ENCODE data around the gene ESPNL. TPM values are rescaled to one million over a fixed set of nuclear protein-coding genes. Genes with fewer than 3 reads are reported as not detected.

The ESPNL gene
- total RNA-seq, 1 experiment from 2014 or later, result 2.6 TPM

DNA sequence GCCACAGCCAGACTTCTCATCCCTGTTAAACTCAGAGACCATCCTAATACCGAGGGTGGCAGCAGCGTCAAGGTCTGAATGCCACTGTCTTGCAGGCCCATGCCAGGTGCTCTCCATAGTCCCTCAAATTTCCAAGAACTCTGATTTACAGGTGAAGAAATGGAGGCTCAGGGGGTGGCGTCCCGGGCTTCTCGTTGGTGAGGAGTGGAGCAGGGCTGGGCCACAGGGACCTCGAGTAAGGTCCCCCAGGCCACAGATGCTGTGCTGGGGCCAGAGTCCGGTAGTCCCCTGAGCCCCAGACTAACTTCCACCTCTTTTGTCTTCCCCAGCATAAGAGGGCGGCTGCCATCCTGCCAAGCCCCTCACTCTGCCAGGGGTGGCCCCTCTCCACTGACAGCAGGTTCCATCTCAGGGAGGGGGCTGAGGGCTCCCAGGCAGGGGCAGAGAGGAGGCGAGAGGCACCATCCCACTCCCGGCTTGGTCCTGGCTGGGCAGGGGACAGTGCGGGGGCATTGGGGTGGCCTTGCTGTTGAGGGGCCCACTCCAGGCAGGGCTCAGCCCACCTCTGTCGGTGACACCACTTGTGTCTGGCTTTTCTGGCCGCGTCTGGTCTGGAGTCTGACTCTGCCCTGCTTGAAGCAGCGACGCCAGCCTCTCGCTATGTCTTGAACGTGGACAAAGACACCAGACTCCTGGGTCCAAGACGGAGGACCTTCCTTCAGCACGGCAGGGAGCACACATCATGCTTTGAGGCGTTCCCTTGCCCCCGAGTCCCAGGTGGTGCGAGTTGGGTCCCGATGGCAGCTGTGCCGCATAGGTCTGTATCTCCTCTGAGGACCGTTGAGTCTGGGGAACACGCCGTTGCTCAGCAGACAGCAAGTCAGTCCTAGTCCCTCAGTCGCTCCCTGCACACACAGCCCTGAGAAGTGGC lies 22.4 kb downstream of the ESPNL start:
- H3K36me3 ChIP-seq, result no peaks in the 10 kb centered on the region
- peaks cover 16% of the 10 kb centered on the region for H3K4me1 ChIP-seq
- 0 out of 2 replicates have a peak, but pooled peaks cover 4% of the 10 kb centered on the region for H3K9me3 ChIP-seq (replicated peaks)
- H3K27me3 ChIP-seq, result no peaks in the 10 kb centered on the region
- H3K27ac ChIP-seq, result no peak overlapping the region
- no peak for DNase-seq
- H3K4me3 ChIP-seq, result no peak overlapping the region

DNA sequence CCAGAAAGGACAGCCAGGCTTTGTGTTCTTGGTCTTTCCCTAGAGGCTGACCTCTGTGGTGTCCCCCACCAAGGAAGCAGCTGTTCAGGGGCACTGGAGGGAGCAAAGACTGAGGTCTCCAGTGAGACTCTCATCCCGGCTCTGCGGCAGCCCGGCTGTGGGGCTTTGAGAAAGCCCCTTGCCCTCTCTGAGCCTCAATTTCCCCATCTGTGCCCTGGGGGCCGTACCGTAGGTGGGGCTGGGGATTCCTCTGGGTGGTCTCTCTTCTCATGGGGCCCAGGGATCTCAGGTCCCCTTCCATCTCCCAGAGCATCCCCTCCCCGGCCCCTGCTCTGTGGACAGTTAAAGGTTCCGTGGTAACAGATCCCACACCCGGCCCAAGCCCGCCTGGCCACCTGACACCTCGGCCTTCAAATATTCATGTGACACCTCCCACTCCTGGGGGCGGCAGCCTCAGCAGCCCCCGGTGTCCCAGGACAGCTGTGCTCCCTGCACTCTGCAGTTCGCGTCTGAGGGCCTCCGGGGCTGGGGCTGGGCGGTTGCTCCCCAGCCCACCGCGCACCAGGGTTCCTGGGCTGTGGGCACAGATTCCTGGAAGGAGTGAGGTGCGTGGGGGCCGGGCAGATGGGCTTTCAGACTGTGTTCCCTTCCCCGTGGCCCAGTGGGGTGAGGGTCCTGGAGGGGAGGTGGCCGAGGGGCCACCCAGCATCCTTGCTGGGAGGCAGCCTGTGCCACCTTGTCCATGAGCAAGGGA lies 23.3 kb downstream of the ESPNL start:
- H3K9me3 ChIP-seq (replicated peaks), result 0 out of 2 replicates have a peak, but pooled peaks cover 4% of the 10 kb centered on the region
- H3K4me3 ChIP-seq, result no peak overlapping the region
- no peak overlapping the region for H3K27ac ChIP-seq
- peaks cover 16% of the 10 kb centered on the region for H3K4me1 ChIP-seq
- no peaks in the 10 kb centered on the region for H3K27me3 ChIP-seq
- peak; percentile 64 to 76 for DNase-seq
- H3K36me3 ChIP-seq, result no peaks in the 10 kb centered on the region

DNA sequence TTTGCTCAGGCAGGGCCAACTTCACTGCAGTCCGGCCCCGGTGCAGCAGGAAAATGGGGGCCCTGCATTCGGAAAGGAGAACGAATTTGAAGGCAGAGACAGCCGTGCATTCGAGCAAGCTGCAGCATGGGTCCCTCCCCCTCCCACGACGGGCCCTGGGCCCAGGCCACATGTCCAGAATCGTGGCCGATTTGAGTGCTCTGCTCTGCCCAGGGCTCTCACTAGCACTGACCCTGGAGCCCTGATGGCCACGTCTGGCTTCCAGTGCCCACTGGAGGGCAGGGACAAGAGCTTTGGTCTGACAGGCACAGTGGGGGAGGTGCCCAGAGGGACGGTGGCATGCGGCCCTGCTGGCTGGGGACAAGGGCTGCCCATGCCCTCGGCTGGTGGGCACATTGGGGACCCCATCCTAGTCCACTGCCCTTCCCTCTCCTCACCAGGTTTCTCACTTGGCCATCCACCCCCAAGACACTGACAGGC lies 23.9 kb downstream of the ESPNL start:
- no peak overlapping the region for H3K4me3 ChIP-seq
- no peak for DNase-seq
- H3K36me3 ChIP-seq, result no peaks in the 10 kb centered on the region
- H3K27me3 ChIP-seq, result no peaks in the 10 kb centered on the region
- H3K27ac ChIP-seq, result no peak overlapping the region
- H3K4me1 ChIP-seq, result peaks cover 16% of the 10 kb centered on the region
- 0 out of 2 replicates have a peak, but pooled peaks cover 4% of the 10 kb centered on the region for H3K9me3 ChIP-seq (replicated peaks)

DNA sequence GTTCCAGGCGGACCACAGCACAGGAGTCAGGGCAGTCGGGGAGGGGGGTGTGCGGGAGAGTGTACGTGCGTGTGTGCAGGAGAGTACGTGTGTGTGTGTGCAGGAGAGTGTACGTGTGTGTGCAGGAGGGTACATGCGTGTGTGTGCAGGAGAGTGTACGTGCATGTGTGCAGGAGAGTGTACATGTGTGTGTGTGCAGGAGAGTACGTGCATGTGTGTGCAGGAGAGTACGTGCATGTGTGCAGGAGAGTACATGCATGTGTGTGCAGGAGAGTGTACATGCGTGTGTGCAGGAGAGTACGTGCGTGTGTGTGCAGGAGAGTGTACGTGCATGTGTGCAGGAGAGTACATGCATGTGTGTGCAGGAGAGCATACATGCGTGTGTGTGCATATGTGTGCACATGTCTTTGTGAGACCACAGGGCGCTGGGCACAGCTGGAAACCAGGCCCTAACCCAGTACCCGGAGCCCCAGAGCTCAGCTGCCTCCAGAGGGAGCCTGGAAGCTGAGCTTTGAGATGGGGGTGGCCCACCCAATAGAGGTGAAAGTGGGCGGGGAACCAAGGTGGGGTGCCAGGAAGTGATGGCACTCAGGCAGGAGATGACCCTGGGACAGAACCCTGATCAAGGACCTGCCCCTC lies 24.5 kb downstream of the ESPNL start:
- Histone ChIP-seq H3K36me3 (no peaks in the 10 kb centered on the region), H3K27me3 (no peaks in the 10 kb centered on the region), H3K9me3 (replicated peaks) (0 out of 2 replicates have a peak, but pooled peaks cover 4% of the 10 kb centered on the region), H3K27ac (no peak overlapping the region), H3K4me1 (peaks cover 16% of the 10 kb centered on the region), H3K4me3 (no peak overlapping the region)
- DNase-seq, result no peak

DNA sequence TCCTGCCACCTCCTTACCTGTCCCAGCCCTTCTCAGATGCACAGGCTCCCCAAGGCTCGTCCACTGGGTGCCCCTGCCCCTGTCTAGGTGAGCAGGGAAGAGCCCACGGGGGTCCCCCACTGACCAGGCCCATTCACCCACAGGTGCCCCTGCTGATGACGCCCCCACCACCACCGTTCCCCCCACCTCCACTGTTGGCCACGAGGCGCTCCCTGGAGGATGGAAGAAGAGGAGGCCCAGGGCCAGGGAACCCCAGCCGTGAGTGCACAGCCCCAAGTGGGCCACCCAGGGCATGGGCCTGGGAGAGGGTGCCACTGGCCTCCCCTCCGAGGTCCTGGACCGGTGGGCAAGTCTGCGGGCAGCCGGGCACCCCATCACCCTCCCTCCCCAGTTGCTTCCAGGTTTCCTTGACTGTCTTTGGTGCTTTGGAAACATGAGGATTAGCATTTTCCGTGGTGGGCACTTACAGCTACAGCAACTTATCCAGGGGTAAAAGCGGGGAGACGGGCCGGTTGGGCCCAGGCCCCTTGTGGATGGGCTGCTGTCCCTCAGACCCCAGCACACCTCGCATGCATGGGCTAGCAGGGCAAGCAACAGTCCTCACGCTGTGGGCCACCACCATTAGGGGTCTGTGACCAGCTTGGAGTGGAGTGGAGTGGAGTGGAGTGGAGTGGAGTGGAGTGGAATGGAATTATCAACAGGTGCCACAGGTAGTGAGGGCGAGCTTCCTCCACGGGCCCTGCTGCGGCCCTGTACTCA lies 25.2 kb downstream of the ESPNL start:
- Histone ChIP-seq H3K4me1 (peaks cover 13% of the 10 kb centered on the region), H3K27me3 (no peaks in the 10 kb centered on the region), H3K4me3 (no peak overlapping the region)

DNA sequence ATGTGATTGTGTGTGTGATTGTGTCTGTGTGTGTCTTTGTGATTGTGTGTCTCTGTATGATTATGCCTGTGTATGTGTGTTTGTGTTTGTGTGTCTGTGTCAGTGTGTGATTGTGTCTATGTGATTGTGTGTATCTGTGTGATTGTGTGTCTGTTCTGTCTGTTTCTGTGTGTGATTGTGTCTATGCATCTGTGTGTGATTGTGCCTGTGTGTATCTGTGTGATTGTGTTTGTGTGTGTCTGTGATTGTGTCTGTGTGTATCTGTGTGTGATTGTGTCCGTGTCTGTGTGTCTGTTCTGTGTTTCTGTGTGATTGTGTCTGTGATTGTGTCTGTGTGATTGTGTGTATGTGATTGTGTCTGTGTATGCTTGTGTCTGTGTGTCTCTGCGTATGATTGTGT lies 26.2 kb downstream of the ESPNL start:
- no peaks in the 10 kb centered on the region for H3K36me3 ChIP-seq
- H3K9me3 ChIP-seq (replicated peaks), result 0 out of 2 replicates have a peak, but pooled peaks cover 4% of the 10 kb centered on the region
- H3K4me3 ChIP-seq, result no peak overlapping the region
- peaks cover 12% of the 10 kb centered on the region for H3K4me1 ChIP-seq
- DNase-seq, result no peak
- no peaks in the 10 kb centered on the region for H3K27me3 ChIP-seq
- no peak overlapping the region for H3K27ac ChIP-seq

More for the DNA sequence above, 25.2 kb downstream of the ESPNL start:
- Histone ChIP-seq H3K36me3 (no peaks in the 10 kb centered on the region), H3K27ac (no peak overlapping the region), H3K9me3 (replicated peaks) (0 out of 2 replicates have a peak, but pooled peaks cover 4% of the 10 kb centered on the region)
- DNase-seq, result no peak

DNA sequence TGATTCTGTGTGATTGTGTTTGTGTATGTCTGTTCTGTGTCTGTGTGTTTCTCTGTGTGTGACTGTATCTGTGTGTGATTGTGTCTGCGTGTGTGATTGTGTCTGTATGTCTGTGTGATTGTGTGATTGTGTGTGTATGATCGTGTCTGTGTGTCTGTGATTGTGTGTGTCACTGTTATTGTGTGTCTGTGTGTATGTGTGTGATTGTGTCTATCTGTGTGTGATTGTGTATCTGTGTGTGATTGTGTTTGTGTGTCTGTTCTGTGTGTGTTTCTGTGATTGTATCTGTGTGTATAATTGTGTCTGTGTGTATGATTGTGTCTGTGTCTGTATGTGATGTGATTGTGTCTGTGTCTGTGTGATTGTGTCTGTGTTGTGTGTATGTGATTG lies 26.6 kb downstream of the ESPNL start:
- Histone ChIP-seq H3K4me3 (peak overlapping the region; percentile 44), H3K9me3 (replicated peaks) (0 out of 2 replicates have a peak, but pooled peaks cover 4% of the 10 kb centered on the region), H3K27ac (no peak overlapping the region), H3K4me1 (peaks cover 12% of the 10 kb centered on the region), H3K27me3 (no peaks in the 10 kb centered on the region), H3K36me3 (no peaks in the 10 kb centered on the region)
- no peak for DNase-seq

DNA sequence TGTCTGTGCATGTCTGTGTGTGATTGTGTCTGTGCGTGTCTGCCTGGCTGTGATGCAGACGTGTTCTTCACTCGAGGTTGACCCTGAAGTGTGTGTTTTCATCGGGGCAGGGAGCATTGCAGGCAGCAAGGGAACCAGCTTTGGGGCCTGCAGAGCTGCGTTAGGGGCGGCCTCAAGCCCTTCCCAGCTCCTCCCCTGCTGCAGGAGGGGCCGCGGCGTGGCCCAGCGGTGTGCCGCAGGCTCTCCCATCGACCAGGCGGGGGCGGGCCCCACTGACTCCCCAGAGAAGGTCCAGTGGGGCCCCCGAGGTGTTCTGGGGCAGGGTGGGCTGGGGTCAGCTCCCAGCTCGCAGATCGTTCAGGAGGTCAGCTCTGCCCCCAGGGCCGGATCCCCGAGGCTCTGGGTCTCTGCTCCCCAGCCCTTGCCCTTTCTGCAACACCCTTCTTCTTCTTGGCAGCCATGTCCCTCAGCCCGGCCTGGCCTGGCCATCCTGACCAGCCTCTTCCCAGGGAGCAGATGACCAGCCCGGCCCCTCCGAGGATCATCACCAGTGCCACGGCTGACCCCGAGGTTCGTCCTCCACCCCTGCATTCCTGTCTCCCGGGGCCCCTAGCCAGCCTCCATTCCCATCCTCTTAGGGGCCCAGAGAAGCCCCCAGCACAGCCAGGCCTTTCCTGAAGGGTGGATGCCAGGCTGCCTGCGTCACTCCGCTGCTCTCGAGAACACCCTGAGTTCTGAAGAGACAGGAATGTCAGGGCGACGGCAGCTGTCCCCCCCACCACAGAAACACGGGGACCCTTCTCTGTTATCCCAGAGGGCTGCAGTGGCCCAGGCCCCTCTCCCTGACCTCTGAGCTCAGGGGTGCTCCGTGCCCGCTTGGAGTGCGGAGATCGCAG lies 27.3 kb downstream of the ESPNL start:
- Histone ChIP-seq H3K27ac (no peak overlapping the region), H3K4me3 (peak overlapping the region; percentile 44), H3K9me3 (replicated peaks) (0 out of 2 replicates have a peak, but pooled peaks cover 4% of the 10 kb centered on the region), H3K27me3 (no peaks in the 10 kb centered on the region), H3K4me1 (peaks cover 12% of the 10 kb centered on the region), H3K36me3 (no peaks in the 10 kb centered on the region)
- DNase-seq, result peak; percentile 72 to 76

DNA sequence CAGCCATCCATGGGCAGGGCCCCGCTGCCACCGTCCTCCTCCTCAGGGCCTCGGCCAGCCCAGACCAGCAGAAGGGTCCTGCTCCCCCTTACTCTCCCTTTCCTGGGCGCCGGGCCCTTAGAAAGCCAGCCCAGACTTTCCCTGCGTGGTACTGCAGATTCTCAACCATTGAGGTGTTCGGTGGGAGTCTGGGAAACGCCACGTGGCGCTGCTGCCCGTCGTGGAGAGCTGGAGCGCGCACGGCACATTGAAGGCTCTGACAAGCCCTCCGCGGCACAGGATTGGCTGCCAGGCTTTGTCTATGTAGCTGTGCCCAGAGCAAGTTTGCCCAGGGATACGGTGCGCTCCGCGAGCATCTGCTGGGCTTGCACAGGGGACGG lies 27.9 kb downstream of the ESPNL start:
- H3K36me3 ChIP-seq, result no peaks in the 10 kb centered on the region
- 0 out of 2 replicates have a peak, but pooled peaks cover 4% of the 10 kb centered on the region for H3K9me3 ChIP-seq (replicated peaks)
- peaks cover 11% of the 10 kb centered on the region for H3K4me1 ChIP-seq
- no peaks in the 10 kb centered on the region; the same call in 1 of the 2 replicates for H3K27me3 ChIP-seq
- no peak for DNase-seq
- no peak overlapping the region for H3K27ac ChIP-seq
- H3K4me3 ChIP-seq, result no peak overlapping the region

DNA sequence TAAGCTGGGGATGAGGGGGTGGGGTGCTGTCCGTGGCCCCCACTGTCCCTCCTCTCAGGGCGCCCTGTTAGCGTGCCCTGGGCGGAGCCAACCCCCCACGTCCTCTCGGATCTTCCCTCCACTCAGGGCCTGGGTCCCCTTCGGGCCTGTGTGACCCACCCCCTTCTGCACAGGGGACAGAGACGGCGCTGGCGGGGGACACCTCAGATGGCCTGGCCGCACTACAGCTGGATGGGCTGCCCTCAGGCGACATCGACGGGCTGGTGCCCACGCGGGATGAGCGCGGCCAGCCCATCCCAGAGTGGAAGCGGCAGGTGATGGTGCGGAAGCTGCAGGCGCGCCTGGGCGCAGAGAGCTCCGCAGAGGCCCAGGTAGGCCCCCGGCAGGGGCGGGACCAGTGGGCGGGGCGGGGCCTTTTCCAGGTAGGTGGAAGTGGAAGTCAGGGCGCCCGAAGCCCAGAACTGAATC lies 28.4 kb downstream of the ESPNL start:
- Histone ChIP-seq H3K4me3 (no peak overlapping the region), H3K4me1 (peaks cover 11% of the 10 kb centered on the region), H3K27me3 (no peaks in the 10 kb centered on the region; the same call in 1 of the 2 replicates), H3K9me3 (replicated peaks) (0 out of 2 replicates have a peak, but pooled peaks cover 4% of the 10 kb centered on the region), H3K27ac (no peak overlapping the region), H3K36me3 (no peaks in the 10 kb centered on the region)
- DNase-seq, result no peak

DNA sequence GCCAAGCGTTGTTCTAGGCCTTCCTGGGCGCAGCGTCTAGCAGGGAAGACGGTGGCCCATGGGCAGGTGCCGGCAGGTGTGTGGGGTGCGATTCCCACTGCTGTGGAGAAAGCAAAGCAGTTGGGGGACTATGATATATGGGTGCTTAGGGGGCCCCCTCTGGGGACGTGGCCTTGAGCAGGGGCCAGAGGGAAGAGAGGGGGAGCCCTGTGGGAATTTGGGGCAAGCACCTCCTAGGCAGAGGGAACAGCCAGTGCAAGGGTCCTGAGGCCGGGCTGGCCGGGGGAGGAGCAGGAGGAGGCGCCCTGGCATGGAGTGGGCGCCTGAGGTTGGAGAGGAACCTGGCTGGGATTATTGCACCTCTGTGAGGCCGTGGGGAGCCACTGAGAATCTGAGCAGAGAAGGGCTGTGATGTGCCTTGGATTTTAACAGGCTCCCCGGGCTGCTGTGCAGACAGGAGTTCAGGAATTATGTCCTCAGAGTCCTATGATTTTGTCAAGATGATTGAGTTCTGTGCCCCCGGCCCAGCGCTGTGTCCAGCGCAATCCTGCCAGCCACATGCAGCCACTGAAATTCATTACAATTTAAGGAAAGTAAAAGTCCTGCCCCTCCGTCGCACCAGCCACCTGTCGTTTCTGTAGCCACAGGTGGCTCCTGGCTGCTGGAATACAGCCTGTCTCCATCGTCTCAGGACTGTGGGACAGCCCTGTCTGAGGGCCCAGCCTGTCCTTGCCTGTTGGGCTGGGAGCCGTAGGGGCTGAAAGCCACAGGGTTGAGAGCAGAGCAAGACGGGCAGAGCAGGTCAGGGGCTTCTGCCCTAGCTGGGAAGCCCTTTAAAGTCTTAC lies 29.2 kb downstream of the ESPNL start:
- no peaks in the 10 kb centered on the region for H3K36me3 ChIP-seq
- H3K27me3 ChIP-seq, result no peaks in the 10 kb centered on the region; the same call in 1 of the 2 replicates
- no peak overlapping the region for H3K27ac ChIP-seq
- H3K4me3 ChIP-seq, result no peak overlapping the region
- H3K4me1 ChIP-seq, result peaks cover 17% of the 10 kb centered on the region
- DNase-seq, result no peak
- H3K9me3 ChIP-seq (replicated peaks), result 0 out of 2 replicates have a peak, but pooled peaks cover 4% of the 10 kb centered on the region

DNA sequence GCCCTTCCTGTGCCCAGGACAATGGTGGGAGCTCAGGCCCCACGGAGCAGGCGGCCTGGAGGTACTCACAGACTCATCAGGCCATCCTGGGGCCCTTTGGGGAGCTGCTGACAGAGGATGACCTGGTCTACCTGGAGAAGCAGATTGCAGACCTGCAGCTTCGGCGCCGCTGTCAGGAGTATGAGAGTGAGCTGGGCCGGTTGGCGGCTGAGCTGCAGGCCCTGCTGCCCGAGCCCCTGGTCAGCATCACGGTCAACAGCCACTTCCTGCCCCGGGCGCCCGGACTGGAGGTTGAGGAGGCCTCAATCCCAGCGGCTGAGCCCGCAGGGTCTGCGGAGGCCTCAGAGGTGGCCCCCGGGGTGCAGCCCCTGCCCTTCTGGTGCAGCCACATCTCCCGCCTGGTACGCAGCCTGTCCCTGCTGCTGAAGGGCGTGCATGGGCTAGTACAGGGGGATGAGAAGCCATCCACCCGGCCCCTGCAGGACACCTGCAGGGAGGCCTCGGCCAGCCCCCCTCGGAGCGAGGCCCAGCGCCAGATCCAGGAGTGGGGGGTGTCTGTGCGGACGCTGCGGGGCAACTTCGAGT lies 30.1 kb downstream of the ESPNL start:
- Histone ChIP-seq H3K4me1 (peaks cover 22% of the 10 kb centered on the region), H3K27me3 (no peaks in the 10 kb centered on the region; the same call in 1 of the 2 replicates), H3K4me3 (no peak overlapping the region), H3K36me3 (no peaks in the 10 kb centered on the region), H3K9me3 (replicated peaks) (0 out of 2 replicates have a peak, but pooled peaks cover 4% of the 10 kb centered on the region), H3K27ac (no peak overlapping the region)
- no peak for DNase-seq

All from SJCRH30 (cell line).